HCT116 (cell line): ENCODE data around the gene OPCML. TPM values are rescaled to one million over a fixed set of nuclear protein-coding genes. Genes with fewer than 3 reads are reported as not detected.
"Not testable (repeated sequence)": the region's sequence is repeated elsewhere in the genome, so short reads cannot be mapped to it uniquely, and the experiment has no call there.

Experiments used
- ATAC-seq: fragments of 200-7000 bp; cut with Tn5 transposase; 2 replicates; pipeline ENCODE4 v1.9.1; 2020; ENCODE audit warnings: mild to moderate bottlenecking, moderate library complexity
- BruUV-seq: library from RNA; stranded (reverse); fragments of 400-500 nt; replicated peaks from 2 replicates; lab custom pipeline; 2021; lab: Mats Ljungman, UMichigan
- CTCF ChIA-PET: fragments of 300-600 bp; sonication (Branson Sonifier 250); formaldehyde crosslinking; loops from one replicate; lab custom pipeline; 2021; ENCODE audit warnings: antibody characterized with exemption; lab: Charles Lee
- POLR2A ChIA-PET: fragments of 300-600, 350-600 bp; sonication (Branson Sonifier 250); formaldehyde crosslinking; loops from one replicate; lab custom pipeline; 2021; ENCODE audit warnings: antibody characterized with exemption; lab: Charles Lee
- RAD21 ChIA-PET, 2 experiments: fragments of 300-600 bp; sonication (Branson Sonifier 250); formaldehyde crosslinking; loops; one replicate each; lab custom pipeline; 2023; ENCODE audit warnings: low total read pairs in 2 of 2; ENCODE audit not compliant: uncharacterized antibody in 2 of 2, unreplicated experiment in 2 of 2, low non-redundant PET in 1 of 2; lab: Charles Lee
- DNase-seq: peaks from one replicate; pipeline ENCODE4 v3.0.0-alpha.2; 2010; ENCODE audit warnings: low read depth, low spot score
- H2AFZ ChIP-seq: fragments of 200-600 bp; shearing (Covaris generic), sonication (generic); 2 replicates; pipeline ENCODE4 v1.6.1; 2017; ENCODE audit warnings: low read depth, mixed run types, mixed read lengths, antibody characterized with exemption, low read length; ENCODE audit not compliant: poor library complexity, severe bottlenecking
- H3K27ac ChIP-seq: 2 replicates; pipeline ENCODE4 v1.5.1; 2012; ENCODE audit warnings: low read depth, low read length
- H3K27me3 ChIP-seq: fragments of 200-600 bp; sonication (generic); 2 replicates; pipeline ENCODE4 v1.6.1; 2016; ENCODE audit warnings: mixed run types, low read length, mixed read lengths; ENCODE audit not compliant: insufficient read depth
- H3K36me3 ChIP-seq, 2 experiments: fragments of 200-500 bp in 1 of 2; fragments of 200-600 bp in 1 of 2; sonication (Bioruptor generic) in 1 of 2; sonication (generic) in 1 of 2; 2 replicates each; pipeline versions ENCODE4 v1.5.1 to v1.6.1; 2014 to 2016; ENCODE audit warnings: low read length in 2 of 2, inconsistent platforms in 1 of 2, mixed read lengths in 1 of 2, mixed run types in 1 of 2; ENCODE audit not compliant: insufficient read depth in 2 of 2, control insufficient read depth in 1 of 2
- H3K4me1 ChIP-seq, 2 experiments: fragments of 200-600 bp in 1 of 2; sonication (generic) in 1 of 2; 2 replicates each; pipeline versions ENCODE4 v1.5.1 to v1.6.1; 2012 to 2017; ENCODE audit warnings: low read length in 2 of 2, inconsistent platforms in 1 of 2, mild to moderate bottlenecking in 1 of 2, mixed read lengths in 1 of 2, mixed run types in 1 of 2, moderate library complexity in 1 of 2; ENCODE audit not compliant: insufficient read depth in 2 of 2, control insufficient read depth in 1 of 2
- H3K4me2 ChIP-seq: fragments of 200-600 bp; sonication (generic); 2 replicates; pipeline ENCODE4 v1.6.1; 2017; ENCODE audit warnings: mixed run types, low read length, mixed read lengths
- H3K4me3 ChIP-seq, 2 experiments: fragments of 200-600 bp in 1 of 2; sonication (generic) in 1 of 2; replicated peaks in 1 of 2; 2 replicates each; pipeline ENCODE4 v1.5.1; 2011 to 2016; ENCODE audit warnings: low read length in 2 of 2, control low read depth in 1 of 2, low read depth in 1 of 2, mild to moderate bottlenecking in 1 of 2, mixed read lengths in 1 of 2, mixed run types in 1 of 2
- H3K79me2 ChIP-seq: fragments of 200-600 bp; sonication (generic); 2 replicates; pipeline ENCODE4 v1.6.1; 2017; ENCODE audit warnings: mild to moderate bottlenecking, mixed run types, low read length, moderate library complexity, mixed read lengths; ENCODE audit not compliant: insufficient read depth
- H3K9ac ChIP-seq: fragments of 200-600 bp; sonication (generic); 2 replicates; pipeline ENCODE4 v1.6.1; 2016; ENCODE audit warnings: low read length, mixed read lengths
- H3K9me2 ChIP-seq: fragments of 200-600 bp; sonication (generic), shearing (Covaris generic); 2 replicates; pipeline ENCODE4 v1.6.1; 2017; ENCODE audit warnings: mixed run types, mild to moderate bottlenecking, moderate library complexity; ENCODE audit not compliant: insufficient read depth
- H3K9me3 ChIP-seq, 2 experiments: fragments of 200-500 bp in 1 of 2; fragments of 200-600 bp in 1 of 2; sonication (Bioruptor generic) in 1 of 2; sonication (generic) in 1 of 2; 2 replicates each; pipeline ENCODE4 v1.6.1; 2014 to 2017; ENCODE audit warnings: low read length in 2 of 2, mixed read lengths in 2 of 2, inconsistent platforms in 1 of 2, low read depth in 1 of 2, mild to moderate bottlenecking in 1 of 2, mixed run types in 1 of 2, moderate library complexity in 1 of 2; ENCODE audit not compliant: control insufficient read depth in 1 of 2, insufficient read depth in 1 of 2
- H4K20me1 ChIP-seq: fragments of 200-600 bp; sonication (generic), shearing (Covaris generic); 2 replicates; pipeline ENCODE4 v1.6.1; 2017; ENCODE audit warnings: mixed run types, mild to moderate bottlenecking, moderate library complexity; ENCODE audit not compliant: insufficient read depth
- CEBPB ChIP-seq: IDR thresholded peaks from 2 replicates; pipeline ENCODE4 v1.6.1; 2012; ENCODE audit warnings: low read depth
- EGR1 ChIP-seq: IDR thresholded peaks from 2 replicates; pipeline ENCODE4 v1.6.1; 2012; ENCODE audit warnings: low read depth
- EZH2 ChIP-seq: fragments of 200-600 bp; sonication (generic); IDR thresholded peaks from 2 replicates; pipeline ENCODE4 v1.6.1; 2017; ENCODE audit warnings: antibody characterized with exemption, mixed run types
- EZH2phosphoT487 ChIP-seq: fragments of 200-600 bp; IDR thresholded peaks from 2 replicates; pipeline ENCODE4 v1.6.1; 2018; ENCODE audit warnings: antibody characterized with exemption, borderline replicate concordance
- SIN3A ChIP-seq: IDR thresholded peaks from 2 replicates; pipeline ENCODE4 v1.6.1; 2012; ENCODE audit warnings: low read depth
- ZFX ChIP-seq: fragments of 450-650 bp; IDR thresholded peaks from 2 replicates; pipeline ENCODE4 v1.6.1; 2017
- intact Hi-C: fragments of 100-400 bp; cut with micrococcal nuclease; formaldehyde crosslinking; loops from 2 replicates; pipeline ENCODE4 v1.10.0; 2022
- total RNA-seq: library from RNA; stranded (reverse); gene quantifications from one replicate; pipeline ENCODE4 v1.2.1, GENCODE V29; 2021; ENCODE audit not compliant: unreplicated experiment

OPCML gene
- total RNA-seq, 1 experiment from 2014 or later, result not detected

- no peaks in the 10 kb centered on the region for H3K27me3 ChIP-seq
- H4K20me1 ChIP-seq, result no peaks in the 10 kb centered on the region
- no peak for ATAC-seq
- CTCF ChIA-PET, result no interaction called here
- H3K4me1 ChIP-seq, result no peaks in the 10 kb centered on the region
- peaks cover 0 to 22% of the 10 kb centered on the region in 2 experiments; a peak in 2 of 4 replicates for H3K9me3 ChIP-seq
- no peak overlapping the region for H3K27ac ChIP-seq
- H2AFZ ChIP-seq, result no peak overlapping the region
- POLR2A ChIA-PET, result no interaction called here
- no peak for DNase-seq
- no peak for TF ChIP-seq CEBPB
- no peak for TF ChIP-seq SIN3A
- TF ChIP-seq EGR1, result no peak
- no peak for TF ChIP-seq EZH2
- TF ChIP-seq ZFX, result no peak
- no peak for TF ChIP-seq EZH2phosphoT487
- no peaks in the 10 kb centered on the region for H3K9me2 ChIP-seq
- intact Hi-C loops, result no loop called here
- no TSS peak for BruUV-seq
- H3K36me3 ChIP-seq, result no peaks in the 10 kb centered on the region
- no peak overlapping the region for H3K4me3 ChIP-seq
- no peaks in the 10 kb centered on the region for H3K79me2 ChIP-seq
- no peak overlapping the region for H3K9ac ChIP-seq
- RAD21 ChIA-PET, result no interaction called here
- H3K4me2 ChIP-seq, result no peak overlapping the region
Measured at GRCh38 chr11:132373405-132374143, 1158.7 kb downstream of the OPCML start.

GRCh38 chr11:132370114-132370513, 1162.2 kb downstream of the OPCML start:
- CTCF ChIA-PET, H3K36me3 ChIP-seq, H3K27ac ChIP-seq, H3K27me3 ChIP-seq, H3K79me2 ChIP-seq, H3K9ac ChIP-seq, RAD21 ChIA-PET, DNase-seq, BruUV-seq, intact Hi-C loops, ATAC-seq, H3K4me3 ChIP-seq, H3K4me2 ChIP-seq, H2AFZ ChIP-seq, H4K20me1 ChIP-seq, POLR2A ChIA-PET, H3K9me2 ChIP-seq, H3K4me1 ChIP-seq: not testable (repeated sequence)
- H3K9me3 ChIP-seq, result peaks cover 4 to 30% of the 10 kb centered on the region in 2 experiments; a peak in 2 of 4 replicates
